HG03097 (cell line): ENCODE data around the gene CTBP1.

Experiments used
- ATAC-seq: cut with Tn5 transposase; IDR thresholded peaks from one replicate; pipeline ENCODE4 v1.9.1; 2021; ENCODE audit not compliant: unreplicated experiment, low FRiP score

CTBP1 gene

GRCh38 chr4:1179089-1179441 lies 69.9 kb downstream of the CTBP1 start:
- ATAC-seq: no peak

GRCh38 chr4:1178300-1179088 lies 70.4 kb downstream of the CTBP1 start:
- ATAC-seq: no peak

- no peak for ATAC-seq
Observed at GRCh38 chr4:1177274-1178141, 71.4 kb downstream of the CTBP1 start.

- ATAC-seq: no peak
Observed at GRCh38 chr4:1176398-1177273, 72.3 kb downstream of the CTBP1 start.

GRCh38 chr4:1175635-1176229 lies 73.2 kb downstream of the CTBP1 start:
- no peak for ATAC-seq

- ATAC-seq: no peak
Observed at GRCh38 chr4:1174941-1175634, 73.8 kb downstream of the CTBP1 start.

- no peak for ATAC-seq
Observed at GRCh38 chr4:1172971-1173757, 75.8 kb downstream of the CTBP1 start.

- ATAC-seq: no peak
Observed at GRCh38 chr4:1172228-1172851, 76.6 kb downstream of the CTBP1 start, which contains the start of gene SPON2. SPON2 (minus strand) TSS chr4:1172583.

- ATAC-seq: no peak
Observed at GRCh38 chr4:1171311-1172227, 77.4 kb downstream of the CTBP1 start.

- ATAC-seq: no peak
Observed at GRCh38 chr4:1170976-1171310, 78.0 kb downstream of the CTBP1 start.

- no peak for ATAC-seq
Observed at GRCh38 chr4:1170156-1170975, 78.6 kb downstream of the CTBP1 start.

- no peak for ATAC-seq
Observed at GRCh38 chr4:1169691-1170096, 79.2 kb downstream of the CTBP1 start.

GRCh38 chr4:1169171-1169671 lies 79.7 kb downstream of the CTBP1 start:
- ATAC-seq: no peak

GRCh38 chr4:1168191-1169101 lies 80.5 kb downstream of the CTBP1 start:
- ATAC-seq: no peak

GRCh38 chr4:1167244-1167949 lies 81.5 kb downstream of the CTBP1 start:
- peak; percentile 57 for ATAC-seq
